Femur (tissue), 1 donor: ENCODE results near the gene LRP5.
"Not testable (repeated sequence)": the region's sequence is repeated elsewhere in the genome, so short reads cannot be mapped to it uniquely, and the experiment has no call there.

Experiments
- DNase-seq: peaks from one replicate; pipeline ENCODE4 v3.0.0-alpha.2; 2017

The LRP5 gene

GRCh38 chr11:68282861-68283230 lies 29.5 kb upstream of the LRP5 start:
- no peak for DNase-seq

DNA sequence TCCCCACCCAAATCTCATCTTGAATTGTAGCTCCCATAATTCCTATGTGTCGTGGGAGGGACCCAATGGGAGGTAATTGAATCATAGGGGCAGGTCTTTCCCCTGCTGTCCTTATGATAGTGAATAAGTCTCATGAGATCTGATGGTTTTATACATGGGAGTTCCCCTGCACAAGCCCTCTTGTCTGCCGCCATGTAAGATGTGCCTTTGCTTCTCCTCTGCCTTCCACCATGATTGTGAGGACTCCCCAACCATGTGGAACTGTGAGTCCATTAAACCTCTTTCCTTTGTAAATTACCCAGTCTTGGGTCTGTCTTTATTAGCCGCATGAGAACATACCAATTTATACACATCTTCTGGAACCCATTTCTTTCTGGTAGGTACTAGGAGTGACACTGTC lies 27.8 kb upstream of the LRP5 start:
- DNase-seq = not testable (repeated sequence)

- DNase-seq = no peak
Observed at GRCh38 chr11:68287419-68287818, 25.0 kb upstream of the LRP5 start.

GRCh38 chr11:68289456-68289855 lies 22.9 kb upstream of the LRP5 start:
- DNase-seq = no peak

GRCh38 chr11:68293708-68294107 lies 18.7 kb upstream of the LRP5 start:
- no peak for DNase-seq

GRCh38 chr11:68295271-68295670 lies 17.1 kb upstream of the LRP5 start:
- no peak for DNase-seq

GRCh38 chr11:68295940-68296339 lies 16.5 kb upstream of the LRP5 start:
- no peak for DNase-seq

GRCh38 chr11:68296344-68297051 lies 15.9 kb upstream of the LRP5 start:
- DNase-seq = no peak

- DNase-seq = no peak
Observed at GRCh38 chr11:68297052-68297378, 15.4 kb upstream of the LRP5 start.

- no peak for DNase-seq
Observed at GRCh38 chr11:68297494-68297811, 14.9 kb upstream of the LRP5 start.

- DNase-seq = peak; percentile 90
Observed at GRCh38 chr11:68297812-68298658, 14.4 kb upstream of the LRP5 start.

GRCh38 chr11:68298659-68299516 lies 13.5 kb upstream of the LRP5 start:
- DNase-seq = no peak

DNA sequence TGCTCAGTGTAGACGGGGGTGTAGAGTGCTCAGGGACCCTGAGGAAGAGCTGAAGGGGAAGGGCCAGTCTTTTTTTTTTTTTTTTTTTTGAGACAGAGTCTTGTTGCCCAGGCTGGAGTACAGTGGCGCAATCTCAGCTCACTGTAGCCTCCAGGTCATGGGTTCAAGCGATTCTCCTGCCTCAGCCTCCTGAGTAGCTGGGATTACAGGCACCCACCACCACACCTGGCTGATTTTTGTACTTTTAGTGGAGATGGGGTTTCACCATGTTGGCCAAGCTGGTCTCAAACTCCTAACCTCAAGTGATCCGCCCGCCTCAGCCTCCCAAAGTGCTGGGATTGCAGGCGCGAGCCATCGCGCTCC lies 12.9 kb upstream of the LRP5 start:
- DNase-seq = not testable (repeated sequence)

DNA sequence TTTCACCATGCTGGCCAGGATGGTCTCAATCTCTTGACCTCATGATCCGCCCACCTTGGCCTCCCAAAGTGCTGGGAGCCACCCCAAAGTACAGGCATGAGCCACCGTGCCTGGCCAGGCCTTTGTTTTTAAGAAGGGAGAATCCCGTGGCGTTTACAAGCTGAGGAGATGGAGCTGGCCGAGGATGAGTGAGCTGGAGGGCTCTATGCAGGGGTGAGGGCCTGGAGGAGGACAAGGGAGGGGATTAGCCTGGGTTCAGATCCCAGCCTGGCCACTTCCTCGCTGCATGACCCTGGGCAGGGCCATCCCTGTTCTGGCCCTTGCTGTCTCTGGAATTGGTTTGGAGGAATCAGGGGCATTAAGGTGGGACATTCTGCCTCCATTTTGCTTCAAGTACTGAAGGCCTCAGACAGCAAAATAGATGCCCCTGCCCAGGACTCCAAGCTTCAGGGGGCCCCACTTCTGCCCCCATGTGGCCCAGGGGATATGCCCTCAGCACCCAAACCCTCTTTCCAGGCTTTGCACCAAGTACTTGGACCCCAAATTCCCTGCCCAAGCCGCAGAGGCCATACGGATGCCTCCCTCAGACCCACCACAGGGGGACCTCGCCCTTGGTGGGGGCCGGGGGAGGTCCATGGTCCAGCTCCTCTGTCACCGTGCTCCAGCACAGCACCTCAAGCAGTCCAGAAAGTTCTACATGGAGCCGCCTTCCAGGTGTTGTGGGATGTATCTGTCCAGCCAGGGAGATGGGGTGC lies 12.1 kb upstream of the LRP5 start:
- no peak for DNase-seq

DNA sequence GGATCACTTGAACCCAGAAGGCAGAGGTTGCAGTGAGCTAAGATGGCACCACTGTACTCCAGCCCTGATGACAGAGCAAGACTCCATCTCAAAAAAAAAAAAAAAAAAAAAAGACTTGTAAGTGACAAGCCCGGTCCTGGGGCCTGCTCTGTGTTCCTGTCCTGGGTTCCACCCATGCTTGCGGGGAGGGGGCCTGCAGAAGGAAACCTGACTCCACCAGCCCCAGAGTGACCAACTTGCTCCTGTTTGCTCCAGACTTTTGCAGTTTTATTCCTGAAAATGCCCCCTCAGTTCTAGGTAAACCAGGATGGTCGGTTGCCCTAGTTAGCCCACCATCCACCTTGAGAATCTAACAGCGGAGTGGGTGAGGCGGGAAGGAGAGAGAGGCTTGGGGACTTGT lies 10.1 kb upstream of the LRP5 start:
- DNase-seq = no peak

DNA sequence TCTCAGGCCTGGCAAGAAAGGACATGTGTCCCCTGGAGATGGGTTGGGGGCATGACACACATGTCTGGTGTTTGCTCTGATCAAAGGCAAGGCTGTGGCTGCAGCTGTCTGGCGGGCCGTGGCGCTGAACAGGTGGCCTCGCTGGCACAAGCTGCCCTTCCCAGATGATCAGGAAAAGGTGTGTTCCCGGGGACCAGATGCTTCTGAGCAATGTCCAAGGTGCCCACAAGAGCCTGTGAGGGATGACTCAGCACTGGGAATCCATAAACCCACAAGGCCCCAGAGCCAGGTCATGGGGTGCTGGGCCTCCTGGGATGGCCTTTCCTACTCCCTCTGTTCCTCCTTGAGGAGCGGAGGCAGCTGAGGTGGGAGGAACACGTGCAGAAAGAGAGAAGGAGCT lies 9.7 kb upstream of the LRP5 start:
- DNase-seq = no peak

GRCh38 chr11:68303083-68303482 lies 9.3 kb upstream of the LRP5 start:
- DNase-seq = no peak

- DNase-seq = no peak
Observed at GRCh38 chr11:68303982-68304780, 8.2 kb upstream of the LRP5 start.

DNA sequence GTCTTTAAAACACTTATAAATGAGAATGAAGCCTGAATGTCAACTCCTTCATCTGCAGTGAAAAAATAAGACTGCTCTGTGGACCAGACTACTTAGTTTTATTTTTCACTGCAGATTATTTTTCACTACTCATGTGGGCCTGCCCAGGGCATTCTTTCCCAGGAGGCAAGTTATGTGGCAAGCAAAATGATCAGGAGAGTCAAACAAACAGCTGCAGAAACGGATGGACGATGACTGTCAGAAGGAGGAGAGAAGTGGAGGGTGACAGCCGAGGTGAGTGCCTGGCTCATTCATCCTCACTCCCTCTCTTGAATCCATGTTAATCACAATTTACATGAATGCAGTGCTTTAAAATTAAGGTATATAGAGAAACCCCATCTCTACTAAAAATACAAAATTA lies 5.8 kb upstream of the LRP5 start:
- no peak for DNase-seq

DNA sequence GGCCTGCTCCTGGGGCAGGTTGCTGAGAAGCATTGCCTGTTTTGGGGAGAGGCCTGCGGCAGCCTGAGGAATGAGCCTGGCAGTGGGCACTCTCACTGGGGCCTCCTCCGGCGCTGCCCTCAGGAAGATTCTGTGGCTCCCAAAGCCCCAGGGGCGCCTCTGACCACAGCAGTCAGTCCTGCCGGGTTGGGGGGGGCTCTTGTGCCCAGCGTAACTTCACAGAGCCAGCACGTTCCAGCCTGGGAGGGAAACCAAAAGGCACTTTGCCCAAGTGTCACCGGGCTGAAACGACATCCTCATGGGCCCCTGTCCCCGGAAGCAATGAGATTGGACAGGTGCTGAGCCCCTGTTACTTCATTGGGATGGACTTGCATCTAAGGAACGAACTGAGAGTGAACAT lies 4.3 kb upstream of the LRP5 start:
- DNase-seq = peak; percentile 43

DNA sequence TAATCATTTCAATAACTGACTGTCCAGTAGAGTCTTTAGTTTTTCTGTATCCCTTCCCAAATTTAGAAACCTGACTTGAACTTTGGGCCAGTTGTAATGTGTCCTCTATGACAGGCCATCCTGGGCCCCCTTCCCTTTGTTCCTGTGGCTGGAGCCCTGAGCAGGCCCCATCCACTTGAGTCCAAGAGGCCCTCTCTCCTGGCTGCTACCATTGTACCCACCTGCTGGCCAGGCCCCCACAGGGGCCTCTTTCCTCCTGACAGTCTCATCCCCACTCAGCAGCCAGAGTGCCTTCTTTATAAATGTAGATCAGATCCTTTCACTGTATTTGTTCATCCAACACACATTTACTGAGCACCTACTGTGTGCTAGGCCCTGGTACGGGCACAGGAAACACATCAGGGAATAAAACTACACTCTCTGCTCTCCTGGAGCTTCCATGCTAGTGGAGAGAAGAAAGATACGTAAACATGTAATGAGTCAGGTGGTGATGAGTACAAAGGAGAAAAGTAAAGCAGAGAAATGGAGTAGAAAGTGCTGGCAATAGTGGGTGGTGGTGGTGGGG lies 2.7 kb upstream of the LRP5 start:
- DNase-seq = no peak
